B cell (primary cell): ENCODE data around the gene FOXL1. TPM values are rescaled to one million over a fixed set of nuclear protein-coding genes. Genes with fewer than 3 reads are reported as not detected.

Experiments used
- ATAC-seq: fragments of 200-7000 bp; cut with Tn5 transposase; one replicate; pipeline ENCODE4 v1.10.0; 2021; ENCODE audit warnings: low read depth, mild to moderate bottlenecking, moderate number of reproducible peaks, moderate library complexity
- CTCF ChIA-PET: fragments of 350-600 bp; sonication (Branson Sonifier 250); formaldehyde crosslinking; loops from one replicate; lab custom pipeline; 2021; ENCODE audit warnings: antibody characterized with exemption, inconsistent platforms; lab: Charles Lee
- POLR2A ChIA-PET: fragments of 350-600 bp; sonication (Branson Sonifier 250); formaldehyde crosslinking; loops from one replicate; lab custom pipeline; 2021; ENCODE audit warnings: antibody characterized with exemption; lab: Charles Lee
- DNase-seq: peaks from one replicate; pipeline ENCODE4 v3.0.0; 2013
- H2AFZ ChIP-seq: 2 replicates; pipeline ENCODE4 v1.6.1; 2012; ENCODE audit warnings: mild to moderate bottlenecking, low read depth, low read length; ENCODE audit not compliant: insufficient read depth, poor library complexity, severe bottlenecking
- H3K27ac ChIP-seq, 2 donors: 1 replicate in 1 of 2; 2 replicates in 1 of 2; pipeline ENCODE4 v1.5.1; 2012 to 2013; ENCODE audit warnings: low read length in 2 of 2, mild to moderate bottlenecking in 2 of 2, moderate library complexity in 1 of 2
- H3K27me3 ChIP-seq, 4 experiments: fragments of 200-600 bp in 1 of 4; sonication (generic) in 1 of 4; replicated peaks in 1 of 4; 1 replicate in 2 of 4; 2 replicates in 2 of 4; pipeline versions ENCODE4 v1.6.1 to v1.7.0; 2013 to 2016; ENCODE audit warnings: low read length in 3 of 4, mild to moderate bottlenecking in 2 of 4, mixed read lengths in 1 of 4, moderate library complexity in 1 of 4; ENCODE audit not compliant: insufficient read depth in 4 of 4, control insufficient read depth in 3 of 4; ENCODE audit errors: control extremely low read depth in 1 of 4
- H3K36me3 ChIP-seq, 2 experiments: replicated peaks in 1 of 2; 1 replicate in 1 of 2; 2 replicates in 1 of 2; pipeline versions ENCODE4 v1.6.1 to v1.7.1; 2013; ENCODE audit warnings: low read length in 1 of 2; ENCODE audit not compliant: insufficient read depth in 2 of 2, control insufficient read depth in 1 of 2; ENCODE audit errors: control extremely low read depth in 1 of 2, extremely low read depth in 1 of 2
- H3K4me1 ChIP-seq, 2 donors: fragments of 200-600 bp in 1 of 2; sonication (generic) in 1 of 2; 1 replicate in 1 of 2; 2 replicates in 1 of 2; pipeline versions ENCODE4 v1.5.1 to v1.6.1; 2013 to 2017; ENCODE audit warnings: low read length in 2 of 2; ENCODE audit not compliant: control insufficient read depth in 2 of 2, insufficient read depth in 2 of 2
- H3K4me2 ChIP-seq: replicated peaks from 2 replicates; pipeline ENCODE3; 2012; ENCODE audit warnings: mild to moderate bottlenecking, low read depth, low read length; ENCODE audit not compliant: poor library complexity, severe bottlenecking
- H3K4me3 ChIP-seq, 5 experiments: fragments of 200-600 bp in 1 of 5; sonication (generic) in 1 of 5; 1 replicate in 3 of 5; 2 replicates in 2 of 5; pipeline versions ENCODE4 v1.5.1 to v1.7.0; 2011 to 2016; ENCODE audit warnings: low read length in 4 of 5, mild to moderate bottlenecking in 4 of 5, low read depth in 2 of 5, control low read depth in 1 of 5, moderate library complexity in 1 of 5; ENCODE audit not compliant: insufficient read depth in 1 of 5; ENCODE audit errors: control extremely low read depth in 1 of 5, extremely low read depth in 1 of 5
- H3K79me2 ChIP-seq: fragments of 200-600 bp; sonication (generic); one replicate; pipeline ENCODE4 v1.6.0; 2016; ENCODE audit warnings: low read length; ENCODE audit not compliant: control insufficient read depth, insufficient read depth
- H3K9ac ChIP-seq: fragments of 200-600 bp; sonication (generic); 2 replicates; pipeline ENCODE4 v1.6.1; 2017; ENCODE audit warnings: mild to moderate bottlenecking, low read length, moderate library complexity
- H3K9me3 ChIP-seq, 3 donors: one replicate each; pipeline versions ENCODE4 v1.6.1 to v1.7.1; 2013; ENCODE audit warnings: low read length in 2 of 3; ENCODE audit not compliant: control insufficient read depth in 2 of 3, insufficient read depth in 1 of 3; ENCODE audit errors: control extremely low read depth in 1 of 3
- H4K20me1 ChIP-seq: 2 replicates; pipeline ENCODE4 v1.6.0; 2012; ENCODE audit warnings: mild to moderate bottlenecking, low read length; ENCODE audit not compliant: insufficient read depth, control insufficient read depth, poor library complexity, severe bottlenecking
- H3K27ac Mint-ChIP-seq: one replicate; pipeline ENCODE4 v1.8.0; 2021; ENCODE audit warnings: mixed read lengths
- H3K27me3 Mint-ChIP-seq: one replicate; pipeline ENCODE4 v1.8.0; 2021; ENCODE audit warnings: mixed read lengths
- H3K4me1 Mint-ChIP-seq: one replicate; pipeline ENCODE4 v1.8.0; 2021; ENCODE audit warnings: mixed read lengths
- H3K4me3 Mint-ChIP-seq: one replicate; pipeline ENCODE4 v1.8.0; 2021; ENCODE audit warnings: mixed read lengths
- H3K9me3 Mint-ChIP-seq: one replicate; pipeline ENCODE4 v1.8.0; 2022; ENCODE audit warnings: mixed read lengths; ENCODE audit not compliant: insufficient read depth
- CTCF ChIP-seq: fragments of 200-600 bp; IDR thresholded peaks from one replicate; pipeline ENCODE4 v1.8.0; 2022; ENCODE audit warnings: antibody characterized with exemption, mild to moderate bottlenecking
- EZH2 ChIP-seq: IDR thresholded peaks from 2 replicates; pipeline ENCODE4 v1.6.1; 2012; ENCODE audit warnings: borderline replicate concordance, low read depth, mild to moderate bottlenecking, moderate library complexity, low read length; ENCODE audit not compliant: insufficient read depth, poor library complexity, severe bottlenecking
- WGBS: methylation state at CpG from one replicate; pipeline ENCODE4 v1.1.5; 2013; ENCODE audit warnings: missing lambda C conversion rate; ENCODE audit not compliant: insufficient coverage; 5-methylcytosine and 5-hydroxymethylcytosine counted together
- intact Hi-C: fragments of 100-400 bp; cut with micrococcal nuclease; formaldehyde crosslinking; loops from one replicate; pipeline ENCODE4 v1.10.0; 2022
- polyA plus RNA-seq: library from polyadenylated mRNA; depleted of rRNA; stranded (reverse); fragments of >200 nt; gene quantifications from 2 replicates; pipeline ENCODE4 v1.2.3, GENCODE V29; 2012
- total RNA-seq, 2 donors: library from RNA; stranded (reverse); fragments of 120-200 nt in 1 of 2; gene quantifications; 1 replicate in 1 of 2; 2 replicates in 1 of 2; pipeline versions ENCODE4 v1.2.3 to v1.2.4, GENCODE V29; 2013 to 2022

The FOXL1 gene
- total and polyA plus RNA-seq, 2 donors (not counting 1 experiment from before 2014, with no cell fraction given): not detected

- H3K9me3 ChIP-seq: no peaks in the 10 kb centered on the region
- Mint-ChIP-seq H3K4me3 (no peak overlapping the region), H3K27ac (no peak overlapping the region), H3K9me3 (no peaks in the 10 kb centered on the region), H3K27me3 (peaks cover 15% of the 10 kb centered on the region), H3K4me1 (peaks cover 4% of the 10 kb centered on the region)
- H3K27me3 ChIP-seq: peaks cover 0 to 5% (median 0%) of the 10 kb centered on the region in 4 experiments
- ChIA-PET CTCF (no interaction called here), POLR2A (no interaction called here)
- intact Hi-C loops: no loop called here
- H4K20me1 ChIP-seq: no peaks in the 10 kb centered on the region
- no peak overlapping the region for H2AFZ ChIP-seq
- no peak overlapping the region for H3K9ac ChIP-seq
- no peaks in the 10 kb centered on the region for H3K79me2 ChIP-seq
- no peaks in the 10 kb centered on the region for H3K36me3 ChIP-seq
- no peak overlapping the region for H3K4me2 ChIP-seq
- WGBS: 86% methylated on average over 3 of the region's 5 CpGs
- H3K4me3 ChIP-seq: no peak overlapping the region
- no peaks in the 10 kb centered on the region for H3K4me1 ChIP-seq
- no peak overlapping the region for H3K27ac ChIP-seq
- TF ChIP-seq EZH2 (no peak), CTCF (no peak)
- ATAC-seq (no peak), DNase-seq (no peak)
These were observed 50.3 kb downstream of the FOXL1 start for GRCh38 chr16:86628614-86629013.

- POLR2A ChIA-PET: no interaction called here
- Mint-ChIP-seq H3K9me3 (no peaks in the 10 kb centered on the region), H3K4me3 (no peak overlapping the region), H3K27ac (no peak overlapping the region), H3K27me3 (peaks cover 15% of the 10 kb centered on the region), H3K4me1 (peaks cover 4% of the 10 kb centered on the region)
- CTCF ChIA-PET: no interaction called here
- no peak overlapping the region for H3K4me2 ChIP-seq
- peaks cover 0 to 5% (median 0%) of the 10 kb centered on the region in 4 experiments for H3K27me3 ChIP-seq
- H3K79me2 ChIP-seq: no peaks in the 10 kb centered on the region
- H3K36me3 ChIP-seq: no peaks in the 10 kb centered on the region
- H3K4me3 ChIP-seq: no peak overlapping the region
- no peaks in the 10 kb centered on the region for H3K9me3 ChIP-seq
- 95% methylated on average over 11 of the region's 13 CpGs for WGBS
- H2AFZ ChIP-seq: no peak overlapping the region
- no peaks in the 10 kb centered on the region for H4K20me1 ChIP-seq
- TF ChIP-seq EZH2 (no peak), CTCF (no peak)
- intact Hi-C loops: no loop called here
- no peak overlapping the region for H3K9ac ChIP-seq
- no peak overlapping the region for H3K27ac ChIP-seq
- H3K4me1 ChIP-seq: no peaks in the 10 kb centered on the region
- ATAC-seq (no peak), DNase-seq (no peak)
These were observed 52.1 kb downstream of the FOXL1 start for GRCh38 chr16:86630471-86630870.
